GM12891 (cell line): ENCODE measurements around the gene SND1.

Experiments used
- PAX5 ChIP-seq: IDR thresholded peaks from 2 replicates; pipeline ENCODE4 v1.6.1; 2011; ENCODE audit warnings: low read length, moderate library complexity, mild to moderate bottlenecking; ENCODE audit not compliant: insufficient read depth, severe bottlenecking
- POLR2A ChIP-seq: IDR thresholded peaks from 2 replicates; pipeline ENCODE4 v1.6.1; 2011; ENCODE audit warnings: low read depth, low read length, control low read depth
- POLR2AphosphoS5 ChIP-seq: IDR thresholded peaks from 2 replicates; pipeline ENCODE4 v1.6.1; 2011; ENCODE audit warnings: low read depth, low read length, control low read depth
- POU2F2 ChIP-seq: IDR thresholded peaks from 2 replicates; pipeline ENCODE4 v1.6.1; 2011; ENCODE audit warnings: low read depth, mild to moderate bottlenecking, control low read depth, low read length, moderate library complexity
- SPI1 ChIP-seq: IDR thresholded peaks from 2 replicates; pipeline ENCODE4 v1.6.1; 2011; ENCODE audit warnings: low read depth, low read length, control low read depth
- TAF1 ChIP-seq: IDR thresholded peaks from 2 replicates; pipeline ENCODE4 v1.6.1; 2011; ENCODE audit warnings: low read depth, low read length, control low read depth

- TF ChIP-seq TAF1 = no peak
- TF ChIP-seq POLR2A = no peak
- TF ChIP-seq POLR2AphosphoS5 = no peak
- TF ChIP-seq POU2F2 = no peak
- TF ChIP-seq PAX5 = no peak
- no peak for TF ChIP-seq SPI1
These were observed 108.0 kb downstream of the SND1 start for GRCh38 chr7:127759945-127760421.
